Measurements from ENCODE around the gene ANKRD39.

- TF ChIP-seq, protein P1, sequence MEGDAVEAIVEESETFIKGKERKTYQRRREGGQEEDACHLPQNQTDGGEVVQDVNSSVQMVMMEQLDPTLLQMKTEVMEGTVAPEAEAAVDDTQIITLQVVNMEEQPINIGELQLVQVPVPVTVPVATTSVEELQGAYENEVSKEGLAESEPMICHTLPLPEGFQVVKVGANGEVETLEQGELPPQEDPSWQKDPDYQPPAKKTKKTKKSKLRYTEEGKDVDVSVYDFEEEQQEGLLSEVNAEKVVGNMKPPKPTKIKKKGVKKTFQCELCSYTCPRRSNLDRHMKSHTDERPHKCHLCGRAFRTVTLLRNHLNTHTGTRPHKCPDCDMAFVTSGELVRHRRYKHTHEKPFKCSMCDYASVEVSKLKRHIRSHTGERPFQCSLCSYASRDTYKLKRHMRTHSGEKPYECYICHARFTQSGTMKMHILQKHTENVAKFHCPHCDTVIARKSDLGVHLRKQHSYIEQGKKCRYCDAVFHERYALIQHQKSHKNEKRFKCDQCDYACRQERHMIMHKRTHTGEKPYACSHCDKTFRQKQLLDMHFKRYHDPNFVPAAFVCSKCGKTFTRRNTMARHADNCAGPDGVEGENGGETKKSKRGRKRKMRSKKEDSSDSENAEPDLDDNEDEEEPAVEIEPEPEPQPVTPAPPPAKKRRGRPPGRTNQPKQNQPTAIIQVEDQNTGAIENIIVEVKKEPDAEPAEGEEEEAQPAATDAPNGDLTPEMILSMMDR (IDR thresholded peaks at IDR 0.05) = no peak
- TF ChIP-seq POLR2AphosphoS5 (IDR thresholded peaks at IDR 0.05) (no peak), POLR2A (IDR thresholded peaks at IDR 0.05) (no peak)
Observed at GRCh38 chr2:96863575-96864342, 5.9 kb upstream of the ANKRD39 start.

Measured in gastroesophageal sphincter (tissue), 3 donors.